Hepatocyte (in vitro differentiated cells): ENCODE data around the gene PIEZO1. TPM values are rescaled to one million over a fixed set of nuclear protein-coding genes. Genes with fewer than 3 reads are reported as not detected.

ENCODE experiments used
- DNase-seq: peaks from one replicate; pipeline ENCODE4 v3.0.0-alpha.2; 2016; ENCODE audit warnings: low spot score
- H2AFZ ChIP-seq: fragments of 200-600 bp; sonication (generic); 2 replicates; pipeline ENCODE4 v1.6.0; 2016; ENCODE audit warnings: antibody characterized with exemption, mild to moderate bottlenecking
- H3K27ac ChIP-seq: fragments of 200-600 bp; sonication (generic); 2 replicates; pipeline ENCODE4 v1.5.1; 2016; ENCODE audit warnings: mild to moderate bottlenecking
- H3K27me3 ChIP-seq: fragments of 200-600 bp; sonication (generic); 2 replicates; pipeline ENCODE4 v1.6.1; 2016
- H3K36me3 ChIP-seq: fragments of 200-600 bp; sonication (generic); replicated peaks from 2 replicates; pipeline ENCODE4 v1.5.1; 2016; ENCODE audit warnings: low read depth; ENCODE audit not compliant: insufficient read depth
- H3K4me1 ChIP-seq: fragments of 200-600 bp; sonication (generic); 2 replicates; pipeline ENCODE4 v1.5.1; 2016; ENCODE audit warnings: mild to moderate bottlenecking, moderate library complexity; ENCODE audit not compliant: insufficient read depth
- H3K4me2 ChIP-seq: fragments of 200-600 bp; sonication (generic); 2 replicates; pipeline ENCODE4 v1.6.0; 2016
- H3K4me3 ChIP-seq: fragments of 200-600 bp; sonication (generic); 2 replicates; pipeline ENCODE4 v1.5.1; 2016; ENCODE audit warnings: mild to moderate bottlenecking
- H3K79me2 ChIP-seq: fragments of 200-600 bp; sonication (generic); 2 replicates; pipeline ENCODE4 v1.6.0; 2017; ENCODE audit warnings: mild to moderate bottlenecking
- H3K9me2 ChIP-seq: fragments of 200-600 bp; sonication (generic); replicated peaks from 2 replicates; pipeline ENCODE4 v1.6.0; 2017; ENCODE audit warnings: mild to moderate bottlenecking; ENCODE audit not compliant: insufficient read depth
- H3K9me3 ChIP-seq: fragments of 200-600 bp; sonication (generic); 2 replicates; pipeline ENCODE4 v1.5.1; 2016; ENCODE audit warnings: low read depth, mild to moderate bottlenecking
- H4K20me1 ChIP-seq: fragments of 200-600 bp; sonication (generic); 2 replicates; pipeline ENCODE4 v1.6.0; 2016; ENCODE audit warnings: mild to moderate bottlenecking; ENCODE audit not compliant: insufficient read depth, poor library complexity, severe bottlenecking
- CTCF ChIP-seq: fragments of 200-600 bp; sonication (generic); IDR thresholded peaks from 2 replicates; pipeline ENCODE4 v1.5.1; 2016; ENCODE audit warnings: antibody characterized with exemption, mild to moderate bottlenecking; ENCODE audit not compliant: poor library complexity
- EZH2 ChIP-seq: fragments of 200-600 bp; sonication (generic); IDR thresholded peaks from 2 replicates; pipeline ENCODE4 v1.6.1; 2016; ENCODE audit warnings: antibody characterized with exemption, mild to moderate bottlenecking, borderline replicate concordance
- EZH2phosphoT487 ChIP-seq: fragments of 200-600 bp; sonication (generic); IDR thresholded peaks from one replicate; pipeline ENCODE4 v1.6.1; 2018; ENCODE audit warnings: antibody characterized with exemption, mild to moderate bottlenecking, low read depth, moderate library complexity; ENCODE audit not compliant: unreplicated experiment, severe bottlenecking
- WGBS: methylation state at CpG from one replicate; pipeline ENCODE4 v1.1.6; 2016; ENCODE audit warnings: low lambda C conversion rate; ENCODE audit errors: missing lambda C conversion rate; 5-methylcytosine and 5-hydroxymethylcytosine counted together
- polyA plus RNA-seq: library from polyadenylated mRNA; unstranded; fragments of >200 nt; fragmentation: Nextera tagmentation; extraction: Ambion mirVana; gene quantifications from 2 replicates; pipeline ENCODE4 v1.2.1, GENCODE V29; 2016
- total RNA-seq: library from RNA; depleted of rRNA; stranded (reverse); fragments of >200 nt; gene quantifications from 2 replicates; pipeline ENCODE4 v1.2.3, GENCODE V29; 2014

Gene PIEZO1
- total and polyA plus RNA-seq, 2 experiments from 2014 or later, result 70.6 to 77.0 TPM

GRCh38 chr16:88711750-88712340 is 73.2 kb downstream of the PIEZO1 start:
- TF ChIP-seq EZH2 (no peak), CTCF (no peak), EZH2phosphoT487 (no peak)
- H3K27me3 ChIP-seq, result no peaks in the 10 kb centered on the region
- DNase-seq, result no peak
- no peak overlapping the region for H3K27ac ChIP-seq
- no peak overlapping the region for H3K4me2 ChIP-seq
- H3K9me2 ChIP-seq, result no peaks in the 10 kb centered on the region
- no peaks in the 10 kb centered on the region for H4K20me1 ChIP-seq
- H3K36me3 ChIP-seq, result no peaks in the 10 kb centered on the region
- H2AFZ ChIP-seq, result no peak overlapping the region
- no peaks in the 10 kb centered on the region for H3K9me3 ChIP-seq
- H3K4me1 ChIP-seq, result peaks cover 4% of the 10 kb centered on the region
- H3K4me3 ChIP-seq, result no peak overlapping the region
- WGBS, result 91% methylated on average over 17 of the region's 18 CpGs
- H3K79me2 ChIP-seq, result peaks cover 17% of the 10 kb centered on the region

GRCh38 chr16:88710556-88710955 is 74.5 kb downstream of the PIEZO1 start:
- Histone ChIP-seq H3K79me2 (peaks cover 22% of the 10 kb centered on the region), H3K4me3 (no peak overlapping the region), H3K27ac (no peak overlapping the region), H3K4me1 (peaks cover 4% of the 10 kb centered on the region), H4K20me1 (no peaks in the 10 kb centered on the region), H3K9me3 (no peaks in the 10 kb centered on the region), H3K9me2 (no peaks in the 10 kb centered on the region), H3K27me3 (no peaks in the 10 kb centered on the region), H3K4me2 (no peak overlapping the region), H3K36me3 (no peaks in the 10 kb centered on the region), H2AFZ (no peak overlapping the region)
- DNase-seq, result no peak
- WGBS, result 86% methylated on average over 8 of the region's 16 CpGs
- TF ChIP-seq EZH2 (no peak), CTCF (no peak), EZH2phosphoT487 (no peak)

DNA sequence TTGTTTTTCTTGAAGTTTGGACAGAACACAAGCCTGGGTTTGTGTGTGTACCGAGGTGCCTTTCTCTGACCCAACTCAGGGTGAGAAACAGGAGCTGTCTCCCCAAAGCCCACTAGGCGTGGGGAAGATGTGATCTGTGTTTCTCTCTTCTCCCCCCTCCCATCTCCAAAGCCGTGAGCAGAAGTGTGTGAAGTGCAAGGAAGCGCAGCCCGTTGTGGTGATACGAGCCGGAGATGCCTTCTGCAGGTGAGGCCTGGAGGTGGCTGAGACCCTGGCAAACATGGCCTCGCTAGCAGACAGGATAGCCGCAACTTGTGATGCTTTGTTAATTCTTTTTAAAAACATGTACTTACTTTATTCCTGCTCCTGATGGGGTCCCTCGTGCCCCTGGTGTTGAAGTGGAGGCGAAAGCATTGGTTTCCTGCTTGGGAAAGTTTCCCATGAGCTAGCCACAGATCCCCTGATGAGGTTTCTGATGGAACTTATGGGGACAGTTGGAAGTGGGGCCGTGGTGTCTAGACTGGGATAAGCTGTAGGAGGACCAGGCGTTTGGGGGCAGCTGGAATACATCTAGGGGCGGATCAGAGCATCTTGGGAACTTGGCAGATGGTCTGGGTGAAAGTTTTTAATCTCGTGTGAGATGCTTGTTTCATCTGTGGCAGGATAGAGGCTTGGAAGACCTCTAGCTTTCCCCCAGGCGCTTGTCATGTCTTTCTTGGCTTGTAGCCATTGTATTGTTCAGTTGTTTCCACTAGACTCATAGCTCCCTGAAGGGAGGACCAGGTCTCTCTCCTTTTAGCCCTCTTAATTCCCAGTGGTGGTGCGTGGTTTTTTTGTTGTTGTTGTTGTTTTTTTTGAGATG is 77.8 kb downstream of the PIEZO1 start:
- TF ChIP-seq EZH2, result no peak
- TF ChIP-seq EZH2phosphoT487, result no peak
- no peak for TF ChIP-seq CTCF
- H3K27ac ChIP-seq, result peak overlapping the region; percentile 60
- DNase-seq, result no peak
- H3K4me3 ChIP-seq, result peak overlapping the region; percentile 99
- no peaks in the 10 kb centered on the region for H4K20me1 ChIP-seq
- H2AFZ ChIP-seq, result peak overlapping the region; percentile 92
- no peaks in the 10 kb centered on the region for H3K36me3 ChIP-seq
- 59% methylated on average over 17 of the region's 17 CpGs for WGBS
- H3K79me2 ChIP-seq, result peaks cover 35% of the 10 kb centered on the region
- H3K4me1 ChIP-seq, result peaks cover 7% of the 10 kb centered on the region
- no peaks in the 10 kb centered on the region for H3K9me3 ChIP-seq
- no peaks in the 10 kb centered on the region for H3K27me3 ChIP-seq
- no peaks in the 10 kb centered on the region for H3K9me2 ChIP-seq
- H3K4me2 ChIP-seq, result peak overlapping the region; percentile 97
